NCI-H1694 (cell line): ENCODE measurements around the gene MMP1.
"Not testable (repeated sequence)": the region's sequence is repeated elsewhere in the genome, so short reads cannot be mapped to it uniquely, and the experiment has no call there.

ENCODE experiments used
- DNase-seq: peaks from one replicate; lab custom pipeline; 2025; lab: John Stamatoyannopoulos, UW

The MMP1 gene

DNA sequence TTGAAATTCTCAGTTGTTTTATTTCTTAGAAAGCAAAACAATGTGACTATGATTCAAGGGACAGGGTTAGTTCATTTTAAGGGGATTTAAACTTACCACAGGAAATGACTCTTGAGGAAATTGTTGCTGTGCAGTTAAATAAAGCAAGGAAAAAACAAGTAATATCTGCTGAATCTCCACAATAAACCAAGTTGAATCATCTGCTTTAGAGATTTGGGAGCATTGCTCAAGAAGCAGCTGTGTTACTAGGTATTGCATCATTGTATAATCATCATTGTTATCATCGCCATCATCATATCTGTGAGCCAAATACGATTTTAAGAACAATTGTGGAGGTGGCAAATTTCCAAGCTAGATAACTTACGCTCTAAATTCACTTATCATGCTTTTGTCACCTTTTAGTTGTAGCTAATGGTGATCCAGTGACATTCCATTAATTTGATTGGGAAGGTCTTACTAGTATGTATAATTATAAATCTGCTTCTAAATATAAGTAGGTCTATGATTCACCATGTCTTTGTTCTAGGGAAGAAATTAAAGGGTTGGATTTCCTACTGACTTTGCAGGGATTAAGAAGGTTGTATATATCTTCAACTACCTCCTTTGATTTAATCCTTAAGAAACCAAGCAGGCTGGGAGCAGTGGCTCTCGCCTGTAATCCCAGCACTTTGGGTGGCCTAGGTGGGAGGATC lies 37.5 kb downstream of the MMP1 start:
- no peak for DNase-seq

- no peak for DNase-seq
Measured at GRCh38 chr11:102757823-102758549, 40.0 kb downstream of the MMP1 start.

DNA sequence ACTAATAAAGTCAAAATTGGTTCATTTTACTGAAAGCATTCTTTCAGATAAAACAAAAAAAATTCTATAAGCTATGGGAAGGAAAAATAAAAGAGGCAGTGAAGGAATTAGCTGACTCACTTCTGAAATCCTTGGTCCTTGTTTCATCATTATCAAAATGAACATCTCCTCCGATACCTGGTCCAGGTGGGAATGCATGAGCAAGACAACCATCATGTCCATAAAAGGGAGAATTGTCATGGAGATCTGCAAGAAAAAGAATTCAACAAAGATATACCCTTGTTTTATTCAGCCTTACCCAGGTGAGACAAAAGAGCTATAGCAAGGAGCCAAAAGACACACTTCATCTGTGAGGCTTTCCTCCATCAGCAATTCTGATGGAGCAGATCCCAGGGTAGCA lies 44.7 kb downstream of the MMP1 start:
- DNase-seq, result no peak

- no peak for DNase-seq
Measured at GRCh38 chr11:102751673-102752072, 46.3 kb downstream of the MMP1 start.

- DNase-seq, result no peak
Measured at GRCh38 chr11:102749101-102749722, 48.7 kb downstream of the MMP1 start.

DNA sequence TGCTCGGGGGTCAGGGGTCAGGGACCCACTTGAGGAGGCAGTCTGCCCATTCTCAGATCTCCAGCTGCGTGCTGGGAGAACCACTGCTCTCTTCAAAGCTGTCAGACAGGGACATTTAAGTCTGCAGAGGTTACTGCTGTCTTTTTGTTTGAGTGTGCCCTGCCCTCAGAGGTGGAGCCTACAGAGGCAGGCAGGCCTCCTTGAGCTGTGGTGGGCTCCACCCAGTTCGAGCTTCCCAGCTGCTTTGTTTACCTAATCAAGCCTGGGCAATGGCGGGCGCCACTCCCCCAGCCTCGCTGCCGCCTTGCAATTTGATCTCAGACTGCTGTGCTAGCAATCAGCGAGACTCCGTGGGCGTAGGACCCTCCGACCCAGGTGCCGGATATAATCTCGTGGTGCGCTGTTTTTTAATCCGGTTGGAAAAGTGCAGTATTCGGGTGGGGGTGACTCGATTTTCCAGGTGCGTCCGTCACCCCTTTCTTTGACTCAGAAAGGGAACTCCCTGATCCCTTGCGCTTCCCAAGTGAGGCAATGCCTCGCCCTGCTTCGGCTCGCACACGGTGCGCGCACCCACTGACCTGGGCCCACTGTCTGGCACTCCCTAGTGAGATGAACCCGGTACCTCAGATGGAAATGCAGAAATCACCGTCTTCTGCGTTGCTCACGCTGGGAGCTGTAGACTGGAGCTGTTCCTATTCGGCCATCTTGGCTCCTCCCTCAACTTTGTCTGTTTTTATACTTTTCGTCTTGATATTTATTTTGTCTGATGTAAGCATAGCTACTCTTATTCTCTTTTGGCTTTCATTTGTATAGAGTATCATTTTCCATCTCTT lies 51.0 kb downstream of the MMP1 start:
- not testable (repeated sequence) for DNase-seq
